Cardiac fibroblast (primary cell): ENCODE measurements around the gene SPTBN1.

Source experiments
- DNase-seq, 2 donors: peaks; one replicate each; pipeline versions ENCODE4 v3.0.0 to v3.0.0-alpha.2; 2010; ENCODE audit warnings: low read depth in 2 of 2
- H3K4me3 ChIP-seq, 2 donors: replicated peaks in 1 of 2; 1 replicate in 1 of 2; 2 replicates in 1 of 2; pipeline ENCODE4 v1.5.1; 2011; ENCODE audit warnings: low read depth in 2 of 2, low read length in 2 of 2, mild to moderate bottlenecking in 2 of 2, moderate library complexity in 1 of 2
- CTCF ChIP-seq: IDR thresholded peaks from one replicate; pipeline ENCODE4 v1.5.1; 2011; ENCODE audit warnings: low read depth, mild to moderate bottlenecking, low read length, inconsistent platforms

SPTBN1 gene

DNA sequence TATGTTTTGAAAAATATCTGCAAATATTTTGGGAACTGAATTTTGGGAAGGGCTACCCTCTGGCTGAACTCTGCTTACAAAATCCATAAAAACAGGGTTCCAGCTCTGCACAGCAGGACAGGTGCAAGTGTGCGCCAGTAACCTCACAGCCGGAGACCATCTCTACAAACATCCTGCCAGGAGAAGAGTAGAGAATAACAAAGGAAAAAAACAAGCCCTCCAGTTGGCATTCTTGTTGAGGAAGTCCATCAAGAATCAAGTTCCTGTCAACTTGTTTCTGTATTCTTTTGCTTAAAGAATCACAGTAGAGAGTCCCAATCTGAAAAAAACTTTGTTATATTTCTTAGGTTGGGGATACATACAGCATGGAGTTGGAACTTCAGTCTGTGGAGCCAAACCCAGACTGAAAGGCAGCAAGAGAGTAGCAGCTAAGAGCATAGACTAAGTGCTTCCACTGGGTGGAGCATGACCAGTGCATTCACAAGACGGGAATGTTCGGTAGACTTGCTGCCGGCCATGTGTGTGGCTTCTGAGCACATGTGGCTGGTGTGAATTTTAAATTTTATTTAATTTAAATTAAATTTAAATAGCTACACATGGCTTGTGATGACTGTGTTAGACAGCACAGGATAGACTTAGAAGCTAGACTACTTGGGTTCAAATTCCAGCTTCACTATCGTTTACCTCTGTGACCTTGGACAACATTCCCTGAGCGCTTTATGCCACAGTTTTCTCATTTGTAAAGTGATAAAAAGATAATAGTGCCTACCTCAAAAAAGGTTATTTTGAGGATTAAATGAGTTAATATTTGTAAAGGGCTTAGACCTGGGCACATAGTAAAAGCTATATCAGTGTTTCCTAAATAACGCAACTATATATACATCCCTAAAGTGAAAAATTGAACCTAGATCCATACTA, 41.9 kb downstream of the SPTBN1 start:
- DNase-seq, result peak; percentile 60 to 66
- peak; percentile 45 for TF ChIP-seq CTCF
- H3K4me3 ChIP-seq, result no peak overlapping the region

- no peak for TF ChIP-seq CTCF
- no peak overlapping the region for H3K4me3 ChIP-seq
- DNase-seq, result peak; percentile 61 to 79
Observed at GRCh38 chr2:54499661-54500060, 43.5 kb downstream of the SPTBN1 start.

- TF ChIP-seq CTCF, result no peak
- DNase-seq, result no peak
- no peak overlapping the region for H3K4me3 ChIP-seq
Observed at GRCh38 chr2:54500404-54501205, 44.5 kb downstream of the SPTBN1 start.

- DNase-seq, result no peak
- H3K4me3 ChIP-seq, result no peak overlapping the region
- TF ChIP-seq CTCF, result no peak
Observed at GRCh38 chr2:54502731-54503130, 46.6 kb downstream of the SPTBN1 start.

DNA sequence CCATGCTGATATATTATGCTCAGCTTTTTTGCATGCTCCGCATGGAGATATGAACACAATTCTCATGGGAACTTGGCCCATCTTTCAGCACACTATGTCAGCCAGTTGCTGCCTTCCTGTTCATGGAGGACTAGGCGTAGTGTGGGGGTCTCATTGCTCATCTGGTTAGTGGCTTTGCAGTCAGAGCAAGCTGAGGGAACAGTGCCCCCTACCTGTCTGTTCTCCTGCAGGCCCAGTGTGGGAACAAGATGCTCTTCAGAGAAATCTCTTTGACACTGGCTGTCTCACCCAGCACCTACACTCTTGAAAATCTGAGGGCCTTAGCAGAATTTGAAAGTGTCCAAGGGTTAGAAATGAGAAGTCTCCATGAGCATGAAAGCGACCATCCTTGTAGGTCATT, 47.1 kb downstream of the SPTBN1 start:
- DNase-seq, result peak; percentile 50 to 57
- H3K4me3 ChIP-seq, result no peak overlapping the region
- peak; percentile 61 for TF ChIP-seq CTCF

DNA sequence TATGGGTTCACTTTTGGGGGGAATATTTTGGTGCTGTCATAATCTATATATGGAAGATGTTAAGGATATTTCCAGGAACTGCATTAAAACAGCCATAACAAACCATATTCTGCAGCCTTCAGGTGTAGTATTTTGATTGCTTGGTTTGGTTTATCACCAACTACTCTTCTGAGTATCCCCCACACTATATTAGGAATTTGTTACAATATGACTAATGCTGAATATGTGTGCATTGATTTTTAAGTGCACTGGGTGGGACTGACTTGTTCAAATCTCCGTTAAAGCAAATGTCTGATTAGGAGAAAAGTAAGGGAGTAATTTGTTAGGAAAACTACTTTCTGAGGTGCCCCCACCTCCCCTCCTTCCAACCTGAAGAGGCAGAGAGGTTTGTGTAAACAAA, 47.7 kb downstream of the SPTBN1 start:
- TF ChIP-seq CTCF, result no peak
- H3K4me3 ChIP-seq, result no peak overlapping the region
- no peak for DNase-seq
